ENCODE measurements around the gene C19orf67. TPM values are rescaled to one million over a fixed set of nuclear protein-coding genes. Genes with fewer than 3 reads are reported as not detected.

The C19orf67 gene
- total and polyA plus RNA-seq, 2 of the 4 experiments (the other 2 are of a cell fraction): not detected

GRCh38 chr19:14110650-14111049 is 25.1 kb upstream of the C19orf67 start:
- Histone ChIP-seq H3K9ac (ENCODE audit: low read depth, low read length) (no peak overlapping the region), H2AK9ac (replicated peaks; ENCODE audit: low read depth, low read length, poor library complexity) (no peak overlapping the region), H2AK5ac (ENCODE audit: low read depth, low read length) (no peak overlapping the region), H3K79me1 (ENCODE audit: low read depth in 1 of 2, low read length in 2 of 2) (peaks cover 15 to 65% of the 10 kb centered on the region in 2 experiments; a peak in 3 of 4 replicates), H3K4me2 (ENCODE audit: low read depth, low read length) (no peak overlapping the region), H3K36me3 (ENCODE audit: control insufficient read depth, insufficient read depth, low read length) (peaks cover 8% of the 10 kb centered on the region), H3K23ac (ENCODE audit: low read depth, low read length) (peak overlapping the region; percentile 2; the same call in 1 of the 2 replicates), H4K5ac (ENCODE audit: low read depth, low read length) (no peak overlapping the region), H4K91ac (ENCODE audit: insufficient read depth, low read depth, low read length) (no peak overlapping the region), H3K9me3 (ENCODE audit: control insufficient read depth, insufficient read depth, low read length) (no peaks in the 10 kb centered on the region), H2BK20ac (ENCODE audit: low read depth, low read length) (no peak overlapping the region), H3K56ac (ENCODE audit: extremely low read depth, insufficient read depth, low read length) (no peak overlapping the region), H2BK15ac (ENCODE audit: low read depth, low read length) (no peak overlapping the region), H3K9me1 (ENCODE audit: insufficient read depth, low read length) (peaks cover 9% of the 10 kb centered on the region; the same call in 1 of the 2 replicates), H2BK5ac (ENCODE audit: low read depth, low read length, poor library complexity, severe bottlenecking) (no peak overlapping the region), H3K4me3 (ENCODE audit: insufficient read depth, low read depth, low read length) (no peak overlapping the region), H2BK120ac (ENCODE audit: low read depth, low read length) (no peak overlapping the region), H2AFZ (replicated peaks; ENCODE audit: low read length, poor library complexity) (no peak overlapping the region), H3K27me3 (ENCODE audit: control insufficient read depth, insufficient read depth, low read length) (no peaks in the 10 kb centered on the region), H3K4ac (ENCODE audit: low read depth, low read length) (no peak overlapping the region), H4K20me1 (ENCODE audit: insufficient read depth, low read length) (no peaks in the 10 kb centered on the region; the same call in none of the 2 replicates), H3K14ac (replicated peaks; ENCODE audit: low read depth, low read length) (no peak overlapping the region), H3K27ac (ENCODE audit: insufficient read depth, low read length) (no peak overlapping the region), H4K8ac (ENCODE audit: low read depth in 2 of 2, low read length in 2 of 2) (no peak overlapping the region), H3K18ac (ENCODE audit: low read depth, low read length) (no peak overlapping the region), H3K4me1 (ENCODE audit: control insufficient read depth, insufficient read depth, low read length) (peaks cover 11% of the 10 kb centered on the region)
- BruUV-seq (replicated peaks): no TSS peak
- ChIA-PET CTCF (no interaction called here), POLR2A (ENCODE audit: unreplicated experiment) (no interaction called here)
- ATAC-seq (ENCODE audit: low read depth): no peak
- no CpG with 5 or more reads among the region's 2 CpGs for WGBS, 2 experiments (ENCODE audit: extremely low coverage in 2 of 2, insufficient read length in 1 of 2)
- dilution Hi-C loops (cut with HindIII; ENCODE audit: low sequenced_read_pairs, unreplicated experiment): no loop called here
- no peak for TF ChIP-seq RCOR1 (IDR thresholded peaks at IDR 0.05; ENCODE audit: insufficient replicate concordance, low read length)
- TF ChIP-seq, protein P1, sequence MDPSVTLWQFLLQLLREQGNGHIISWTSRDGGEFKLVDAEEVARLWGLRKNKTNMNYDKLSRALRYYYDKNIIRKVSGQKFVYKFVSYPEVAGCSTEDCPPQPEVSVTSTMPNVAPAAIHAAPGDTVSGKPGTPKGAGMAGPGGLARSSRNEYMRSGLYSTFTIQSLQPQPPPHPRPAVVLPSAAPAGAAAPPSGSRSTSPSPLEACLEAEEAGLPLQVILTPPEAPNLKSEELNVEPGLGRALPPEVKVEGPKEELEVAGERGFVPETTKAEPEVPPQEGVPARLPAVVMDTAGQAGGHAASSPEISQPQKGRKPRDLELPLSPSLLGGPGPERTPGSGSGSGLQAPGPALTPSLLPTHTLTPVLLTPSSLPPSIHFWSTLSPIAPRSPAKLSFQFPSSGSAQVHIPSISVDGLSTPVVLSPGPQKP (IDR thresholded peaks at IDR 0.05; ENCODE audit: borderline replicate concordance, low read depth, low read length): no peak
- no peak for TF ChIP-seq RFX5 (IDR thresholded peaks at IDR 0.05; ENCODE audit: low read depth, low read length)
- TF ChIP-seq POLR2A (IDR thresholded peaks at IDR 0.05; ENCODE audit: low read depth, low read length): no peak
- TF ChIP-seq CTCF (conservative IDR thresholded peaks at IDR 0.05; ENCODE audit: low read depth, low read length): no peak
- no peak for TF ChIP-seq MXI1 (IDR thresholded peaks at IDR 0.05; ENCODE audit: borderline replicate concordance, low read depth, low read length)
- TF ChIP-seq USF2 (IDR thresholded peaks at IDR 0.05; ENCODE audit: low read depth, low read length): no peak
- TF ChIP-seq CHD1 (IDR thresholded peaks at IDR 0.05; ENCODE audit: low read depth, low read length): no peak
- intact Hi-C loops (cut with micrococcal nuclease): no loop called here
- no peak for DNase-seq
- in situ Hi-C loops (cut with MboI; ENCODE audit: low sequenced_read_pairs): no loop called here

Data from IMR-90 (cell line).